ENCODE measurements around the gene UNC45A.

The UNC45A gene

GRCh38 chr15:90945091-90945490, 10.0 kb downstream of the UNC45A start:
- DNase-seq, result no peak

GRCh38 chr15:90946538-90946937, 11.5 kb downstream of the UNC45A start:
- no peak for DNase-seq

- no peak for DNase-seq
Measured at GRCh38 chr15:90946941-90947576, 12.0 kb downstream of the UNC45A start.

- DNase-seq, result no peak
Measured at GRCh38 chr15:90947577-90948357, 12.7 kb downstream of the UNC45A start.

GRCh38 chr15:90948506-90948905, 13.4 kb downstream of the UNC45A start:
- DNase-seq, result no peak

- DNase-seq, result no peak
Measured at GRCh38 chr15:90949979-90950675, 15.0 kb downstream of the UNC45A start.

- DNase-seq, result no peak
Measured at GRCh38 chr15:90950676-90951075, 15.6 kb downstream of the UNC45A start.

GRCh38 chr15:90952901-90953677, 18.0 kb downstream of the UNC45A start:
- no peak for DNase-seq

GRCh38 chr15:90953947-90954711, 19.0 kb downstream of the UNC45A start:
- DNase-seq, result no peak

GRCh38 chr15:90954712-90955623, 19.9 kb downstream of the UNC45A start, which contains the start of gene RCCD1:
RCCD1 (plus strand) TSS chr15:90954884; CDS start chr15:90956735, 1,851 bp downstream.
- peak; percentile 95 for DNase-seq

- DNase-seq, result no peak
Measured at GRCh38 chr15:90955624-90956273, 20.7 kb downstream of the UNC45A start.

- peak; percentile 75 for DNase-seq
Measured at GRCh38 chr15:90956274-90957030, 21.4 kb downstream of the UNC45A start.

GRCh38 chr15:90957031-90957790, 22.1 kb downstream of the UNC45A start:
- peak; percentile 41 for DNase-seq

GRCh38 chr15:90957791-90958190, 22.7 kb downstream of the UNC45A start:
- no peak for DNase-seq

- no peak for DNase-seq
Measured at GRCh38 chr15:90959028-90959595, 24.0 kb downstream of the UNC45A start.

GRCh38 chr15:90959894-90960293, 24.8 kb downstream of the UNC45A start:
- peak; percentile 42 for DNase-seq

- no peak for DNase-seq
Measured at GRCh38 chr15:90960298-90961091, 25.4 kb downstream of the UNC45A start.
